ENCODE results near the gene C1QL1. TPM values are rescaled to one million over a fixed set of nuclear protein-coding genes. Genes with fewer than 3 reads are reported as not detected.

The C1QL1 gene
- total and polyA plus RNA-seq, 2 donors: 12.6 to 15.1 TPM

GRCh38 chr17:44940317-44940716, 27.8 kb downstream of the C1QL1 start:
- DNase-seq (ENCODE audit: extremely low spot score): no peak
- H3K4me3 ChIP-seq (ENCODE audit: low read depth, low read length): no peak overlapping the region
- WGBS: 65% methylated on average over 4 of the region's 4 CpGs

DNA sequence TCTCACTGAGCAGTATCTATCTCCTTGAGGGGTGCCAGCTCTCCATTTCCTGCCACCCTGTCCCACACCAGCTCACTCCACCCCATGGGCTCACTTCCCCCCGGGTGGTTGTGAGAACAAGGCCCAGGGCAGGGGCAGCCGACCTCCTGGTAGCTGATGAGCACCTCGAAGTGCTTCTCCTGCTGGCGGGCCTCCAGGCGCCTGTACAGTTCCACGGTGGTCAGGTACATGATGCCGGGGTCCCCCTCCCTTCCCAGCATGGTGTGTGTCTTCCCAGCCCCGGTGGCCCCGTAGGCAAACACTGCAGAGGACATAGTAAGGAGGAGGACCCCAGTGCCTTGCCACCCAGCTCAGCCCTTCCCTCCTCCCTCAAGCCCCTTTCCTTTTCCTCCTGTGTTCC, 33.0 kb downstream of the C1QL1 start:
- DNase-seq (ENCODE audit: extremely low spot score): no peak
- WGBS: 91% methylated on average over 9 of the region's 9 CpGs
- Histone ChIP-seq H3K4me1 (ENCODE audit: insufficient read depth) (no peaks in the 10 kb centered on the region), H3K4me3 (ENCODE audit: low read depth, low read length) (no peak overlapping the region), H3K27ac (ENCODE audit: low read depth) (no peak overlapping the region), H3K36me3 (ENCODE audit: insufficient read depth) (no peaks in the 10 kb centered on the region)

More at GRCh38 chr17:44940317-44940716, 27.8 kb downstream of the C1QL1 start:
- Histone ChIP-seq H3K36me3 (ENCODE audit: insufficient read depth) (no peaks in the 10 kb centered on the region), H3K27ac (ENCODE audit: low read depth) (no peak overlapping the region), H3K4me1 (ENCODE audit: insufficient read depth) (no peaks in the 10 kb centered on the region)

DNA sequence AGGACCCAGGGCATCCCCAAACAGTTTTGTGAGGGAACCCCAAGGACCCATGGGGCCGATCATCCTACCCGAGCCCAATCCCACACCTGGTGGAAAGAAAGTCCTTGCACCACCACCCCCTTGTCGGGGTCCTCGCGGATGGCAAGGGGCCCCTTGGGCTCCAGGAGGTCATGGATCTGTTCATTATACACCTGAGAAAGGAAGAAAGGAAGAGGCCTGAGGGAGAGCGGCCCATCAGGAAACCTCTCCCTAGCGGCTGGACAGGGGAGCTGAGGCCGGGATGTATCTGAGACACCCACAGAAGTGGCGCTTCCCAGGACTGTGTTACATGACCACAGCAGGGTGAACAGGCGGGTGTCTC, 33.4 kb downstream of the C1QL1 start:
- WGBS: 96% methylated on average over 10 of the region's 10 CpGs

GRCh38 chr17:44933824-44934744, 34.0 kb downstream of the C1QL1 start:
- H3K4me1 ChIP-seq (ENCODE audit: insufficient read depth): no peaks in the 10 kb centered on the region
- no peak overlapping the region for H3K27ac ChIP-seq (ENCODE audit: low read depth)
- H3K36me3 ChIP-seq (ENCODE audit: insufficient read depth): no peaks in the 10 kb centered on the region
- no peak for DNase-seq (ENCODE audit: extremely low spot score)
- H3K4me3 ChIP-seq (ENCODE audit: low read depth, low read length): no peak overlapping the region
- 96% methylated on average over 34 of the region's 34 CpGs for WGBS

More for the DNA sequence above, 33.4 kb downstream of the C1QL1 start:
- Histone ChIP-seq H3K27ac (ENCODE audit: low read depth) (no peak overlapping the region), H3K4me3 (ENCODE audit: low read depth, low read length) (no peak overlapping the region), H3K4me1 (ENCODE audit: insufficient read depth) (no peaks in the 10 kb centered on the region), H3K36me3 (ENCODE audit: insufficient read depth) (no peaks in the 10 kb centered on the region)
- DNase-seq (ENCODE audit: extremely low spot score): no peak

- Histone ChIP-seq H3K27ac (ENCODE audit: low read depth) (no peak overlapping the region), H3K36me3 (ENCODE audit: insufficient read depth) (no peaks in the 10 kb centered on the region), H3K4me1 (ENCODE audit: insufficient read depth) (no peaks in the 10 kb centered on the region), H3K4me3 (ENCODE audit: low read depth, low read length) (no peak overlapping the region)
- 93% methylated on average over 6 of the region's 6 CpGs for WGBS
- DNase-seq (ENCODE audit: extremely low spot score): no peak
Observed at GRCh38 chr17:44932787-44933097, 35.4 kb downstream of the C1QL1 start.

- no peak overlapping the region for H3K4me3 ChIP-seq (ENCODE audit: low read depth, low read length)
- no peaks in the 10 kb centered on the region for H3K36me3 ChIP-seq (ENCODE audit: insufficient read depth)
- no peaks in the 10 kb centered on the region for H3K4me1 ChIP-seq (ENCODE audit: insufficient read depth)
- DNase-seq (ENCODE audit: extremely low spot score): no peak
- WGBS: 88% methylated on average over 8 of the region's 8 CpGs
- no peak overlapping the region for H3K27ac ChIP-seq (ENCODE audit: low read depth)
Observed at GRCh38 chr17:44932096-44932786, 35.9 kb downstream of the C1QL1 start.

DNA sequence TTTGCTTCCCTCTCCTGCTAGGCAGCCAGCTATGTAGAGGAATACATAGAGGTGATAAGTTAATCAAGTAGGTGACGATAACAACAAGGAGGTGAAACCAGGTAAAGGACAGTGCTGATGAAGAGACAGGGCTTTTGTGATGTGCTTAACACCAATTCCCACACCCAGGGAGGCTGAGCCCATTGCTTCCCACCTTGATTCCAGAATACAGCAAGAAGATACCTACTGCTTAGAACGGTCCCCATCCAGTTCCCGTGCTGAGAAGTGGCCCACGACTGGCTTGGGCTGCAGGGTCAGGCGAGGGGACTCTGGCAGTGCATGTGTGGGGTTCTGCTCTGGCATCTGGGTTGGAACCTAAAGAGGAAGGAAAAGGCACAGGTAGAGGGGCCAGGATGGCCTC, 36.7 kb downstream of the C1QL1 start:
- DNase-seq (ENCODE audit: extremely low spot score): no peak
- H3K4me1 ChIP-seq (ENCODE audit: insufficient read depth): no peaks in the 10 kb centered on the region
- no peak overlapping the region for H3K4me3 ChIP-seq (ENCODE audit: low read depth, low read length)
- no peak overlapping the region for H3K27ac ChIP-seq (ENCODE audit: low read depth)
- 90% methylated on average over 5 of the region's 5 CpGs for WGBS
- no peaks in the 10 kb centered on the region for H3K36me3 ChIP-seq (ENCODE audit: insufficient read depth)

GRCh38 chr17:44930667-44931066, 37.4 kb downstream of the C1QL1 start:
- no peaks in the 10 kb centered on the region for H3K36me3 ChIP-seq (ENCODE audit: insufficient read depth)
- H3K4me1 ChIP-seq (ENCODE audit: insufficient read depth): no peaks in the 10 kb centered on the region
- 88% methylated on average over 6 of the region's 6 CpGs for WGBS
- H3K27ac ChIP-seq (ENCODE audit: low read depth): no peak overlapping the region
- DNase-seq (ENCODE audit: extremely low spot score): no peak
- H3K4me3 ChIP-seq (ENCODE audit: low read depth, low read length): no peak overlapping the region

GRCh38 chr17:44928950-44929720, 39.0 kb downstream of the C1QL1 start:
- Histone ChIP-seq H3K4me1 (ENCODE audit: insufficient read depth) (no peaks in the 10 kb centered on the region), H3K36me3 (ENCODE audit: insufficient read depth) (no peaks in the 10 kb centered on the region), H3K4me3 (ENCODE audit: low read depth, low read length) (no peak overlapping the region), H3K27ac (ENCODE audit: low read depth) (no peak overlapping the region)
- WGBS: 94% methylated on average over 7 of the region's 7 CpGs
- DNase-seq (ENCODE audit: extremely low spot score): no peak

GRCh38 chr17:44928136-44928535, 40.0 kb downstream of the C1QL1 start:
- H3K4me3 ChIP-seq (ENCODE audit: low read depth, low read length): no peak overlapping the region
- WGBS: 97% methylated on average over 15 of the region's 15 CpGs
- no peaks in the 10 kb centered on the region for H3K4me1 ChIP-seq (ENCODE audit: insufficient read depth)
- H3K27ac ChIP-seq (ENCODE audit: low read depth): no peak overlapping the region
- DNase-seq (ENCODE audit: extremely low spot score): no peak
- no peaks in the 10 kb centered on the region for H3K36me3 ChIP-seq (ENCODE audit: insufficient read depth)

DNA sequence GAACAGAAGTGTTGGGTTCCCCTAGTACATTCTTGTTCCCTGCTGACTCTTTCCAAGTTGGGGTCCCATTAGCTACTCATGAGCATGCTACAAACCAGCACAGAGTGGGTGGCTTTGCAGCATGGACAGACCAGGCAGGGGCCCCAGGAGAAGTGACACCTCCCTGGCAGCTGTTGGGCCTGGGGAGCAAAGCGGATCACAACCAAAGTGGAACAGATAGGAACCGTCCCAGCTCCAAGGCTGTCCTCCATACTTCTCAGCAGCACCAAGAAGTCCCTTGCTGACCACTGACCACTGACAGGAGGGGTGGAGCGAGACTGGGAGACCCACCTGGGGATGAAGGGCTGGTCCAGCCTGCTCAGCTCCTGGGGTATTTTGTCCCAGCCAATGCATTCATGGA, 40.4 kb downstream of the C1QL1 start:
- Histone ChIP-seq H3K27ac (ENCODE audit: low read depth) (no peak overlapping the region), H3K4me1 (ENCODE audit: insufficient read depth) (no peaks in the 10 kb centered on the region), H3K36me3 (ENCODE audit: insufficient read depth) (no peaks in the 10 kb centered on the region), H3K4me3 (ENCODE audit: low read depth, low read length) (no peak overlapping the region)
- DNase-seq (ENCODE audit: extremely low spot score): no peak
- 99% methylated on average over 3 of the region's 3 CpGs for WGBS

DNA sequence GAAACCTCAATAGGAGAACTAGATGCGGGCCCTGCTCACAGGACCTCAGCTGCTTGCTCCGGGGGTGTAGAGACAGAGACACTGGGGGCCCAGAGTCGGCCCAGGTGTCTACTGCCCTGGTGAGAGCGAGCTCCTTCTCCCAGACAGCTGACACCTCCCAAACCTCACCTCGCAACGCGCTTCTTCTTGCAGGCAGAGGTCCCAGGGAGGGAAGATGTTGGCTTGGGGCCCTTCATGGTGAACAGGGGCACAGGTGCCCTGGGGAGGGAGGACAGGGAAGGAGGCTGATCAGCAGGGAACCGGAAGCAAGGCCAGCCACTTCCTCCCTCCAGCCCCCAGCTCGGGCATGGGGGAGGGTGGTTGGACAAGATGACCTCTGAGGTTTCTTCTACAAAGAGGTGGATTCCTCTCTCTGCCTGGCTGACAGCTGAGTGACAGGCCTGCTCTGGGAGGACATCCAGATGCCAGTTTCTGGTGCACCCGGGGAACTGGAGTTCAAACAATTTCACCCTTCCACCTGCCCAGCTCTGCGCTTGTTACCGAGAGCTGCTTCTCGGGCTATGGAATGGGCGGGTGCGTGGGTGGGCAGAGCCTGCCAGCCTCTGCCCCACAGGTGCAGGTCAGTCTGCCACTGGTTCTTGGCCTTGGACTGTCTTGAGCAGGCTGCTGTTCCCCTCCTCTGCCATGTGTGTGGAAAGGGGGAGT, 41.1 kb downstream of the C1QL1 start:
- Histone ChIP-seq H3K4me1 (ENCODE audit: insufficient read depth) (no peaks in the 10 kb centered on the region), H3K27ac (ENCODE audit: low read depth) (no peak overlapping the region), H3K4me3 (ENCODE audit: low read depth, low read length) (no peak overlapping the region), H3K36me3 (ENCODE audit: insufficient read depth) (no peaks in the 10 kb centered on the region)
- WGBS: 94% methylated on average over 15 of the region's 15 CpGs
- no peak for DNase-seq (ENCODE audit: extremely low spot score)

Measured in urinary bladder (tissue), 4 donors.